ENCODE data around the gene BAZ2B. TPM values are rescaled to one million over a fixed set of nuclear protein-coding genes. Genes with fewer than 3 reads are reported as not detected.

Gene BAZ2B
- total RNA-seq, 4 donors from 2014 or later, result 94.5 to 237 (median 145) TPM

DNA sequence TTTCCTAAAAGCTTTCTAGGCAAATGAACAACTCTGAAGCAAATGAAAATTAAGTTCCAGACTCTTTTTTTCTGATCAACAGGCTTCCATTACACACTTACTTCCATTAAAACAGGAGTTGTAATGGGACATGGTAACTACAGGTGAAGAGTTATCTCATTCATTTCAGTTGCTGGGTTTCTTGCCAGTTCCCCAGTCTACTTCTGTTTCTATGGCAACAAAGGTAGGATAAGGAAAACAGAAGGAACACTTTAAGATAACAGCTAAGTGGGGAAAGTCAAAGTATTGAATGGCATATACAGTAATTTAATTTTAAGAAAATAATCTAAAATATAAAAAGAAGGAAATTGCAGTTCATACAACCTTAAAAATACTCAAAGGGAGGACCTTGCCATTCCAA is 25.1 kb downstream of the BAZ2B start:
- Histone ChIP-seq H3K27ac (no peak overlapping the region), H3K36me3 (no peaks in the 10 kb centered on the region), H3K9me3 (no peaks in the 10 kb centered on the region), H3K4me1 (peaks cover 0 to 2% of the 10 kb centered on the region in 2 donors), H3K27me3 (no peaks in the 10 kb centered on the region), H3K4me3 (no peak overlapping the region)
- DNase-seq, result no peak
- intact Hi-C loops (cut with DNase I; ENCODE audit: low total_unique reads), result no loop called here
- TF ChIP-seq, protein P1, sequence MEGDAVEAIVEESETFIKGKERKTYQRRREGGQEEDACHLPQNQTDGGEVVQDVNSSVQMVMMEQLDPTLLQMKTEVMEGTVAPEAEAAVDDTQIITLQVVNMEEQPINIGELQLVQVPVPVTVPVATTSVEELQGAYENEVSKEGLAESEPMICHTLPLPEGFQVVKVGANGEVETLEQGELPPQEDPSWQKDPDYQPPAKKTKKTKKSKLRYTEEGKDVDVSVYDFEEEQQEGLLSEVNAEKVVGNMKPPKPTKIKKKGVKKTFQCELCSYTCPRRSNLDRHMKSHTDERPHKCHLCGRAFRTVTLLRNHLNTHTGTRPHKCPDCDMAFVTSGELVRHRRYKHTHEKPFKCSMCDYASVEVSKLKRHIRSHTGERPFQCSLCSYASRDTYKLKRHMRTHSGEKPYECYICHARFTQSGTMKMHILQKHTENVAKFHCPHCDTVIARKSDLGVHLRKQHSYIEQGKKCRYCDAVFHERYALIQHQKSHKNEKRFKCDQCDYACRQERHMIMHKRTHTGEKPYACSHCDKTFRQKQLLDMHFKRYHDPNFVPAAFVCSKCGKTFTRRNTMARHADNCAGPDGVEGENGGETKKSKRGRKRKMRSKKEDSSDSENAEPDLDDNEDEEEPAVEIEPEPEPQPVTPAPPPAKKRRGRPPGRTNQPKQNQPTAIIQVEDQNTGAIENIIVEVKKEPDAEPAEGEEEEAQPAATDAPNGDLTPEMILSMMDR (IDR thresholded peaks at IDR 0.05), result no peak
- no peak for TF ChIP-seq POLR2A (IDR thresholded peaks at IDR 0.05)

DNA sequence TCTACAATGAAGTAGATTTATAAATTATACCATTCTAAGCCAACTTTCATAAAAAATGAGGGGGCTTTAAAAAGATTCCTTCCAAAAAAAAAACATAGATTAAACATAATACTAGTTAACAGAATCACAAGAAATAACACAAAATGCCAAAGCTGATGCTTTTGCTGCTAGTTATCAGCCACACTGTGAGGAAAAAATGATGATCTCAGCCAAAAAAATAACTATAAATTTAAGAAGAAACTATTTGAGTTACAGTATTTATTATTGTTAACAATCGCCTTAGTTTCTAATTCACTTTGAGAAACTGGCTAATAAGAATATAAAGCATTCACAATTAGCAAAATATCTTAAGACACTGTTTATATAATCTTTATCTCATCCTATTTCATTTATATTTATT is 27.1 kb downstream of the BAZ2B start:
- intact Hi-C loops (cut with DNase I; ENCODE audit: low total_unique reads), result no loop called here
- Histone ChIP-seq H3K4me1 (peaks cover 0 to 2% of the 10 kb centered on the region in 2 donors), H3K9me3 (no peaks in the 10 kb centered on the region), H3K4me3 (no peak overlapping the region), H3K36me3 (no peaks in the 10 kb centered on the region), H3K27me3 (no peaks in the 10 kb centered on the region), H3K27ac (no peak overlapping the region)
- no peak for DNase-seq
- no peak for TF ChIP-seq POLR2A (IDR thresholded peaks at IDR 0.05)
- TF ChIP-seq, protein P1 (IDR thresholded peaks at IDR 0.05), result no peak

DNA sequence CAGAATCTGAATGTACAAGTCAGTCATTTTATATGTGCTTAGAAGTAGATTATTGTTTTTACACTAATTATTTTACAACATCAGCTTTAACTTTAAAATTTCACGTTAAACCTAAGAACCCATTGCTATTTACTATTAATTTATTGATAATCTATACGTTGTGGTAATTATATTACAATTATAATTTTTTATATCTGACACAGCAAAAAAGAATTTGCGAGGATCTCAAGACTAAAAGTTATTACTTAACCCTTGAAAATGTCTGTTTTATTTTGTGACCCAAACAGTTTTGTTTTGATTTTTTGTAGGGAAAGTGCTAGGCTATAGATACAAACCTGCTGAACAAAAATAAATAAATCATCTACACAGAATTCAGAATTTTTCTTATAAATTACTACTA is 30.3 kb downstream of the BAZ2B start:
- Histone ChIP-seq H3K4me3 (no peak overlapping the region), H3K27ac (no peak overlapping the region), H3K36me3 (no peaks in the 10 kb centered on the region), H3K4me1 (peaks cover 0 to 2% of the 10 kb centered on the region in 2 donors), H3K9me3 (no peaks in the 10 kb centered on the region), H3K27me3 (no peaks in the 10 kb centered on the region)
- TF ChIP-seq POLR2A (IDR thresholded peaks at IDR 0.05), result no peak
- TF ChIP-seq, protein P1 (IDR thresholded peaks at IDR 0.05), result no peak
- no peak for DNase-seq
- intact Hi-C loops (cut with DNase I; ENCODE audit: low total_unique reads), result no loop called here

DNA sequence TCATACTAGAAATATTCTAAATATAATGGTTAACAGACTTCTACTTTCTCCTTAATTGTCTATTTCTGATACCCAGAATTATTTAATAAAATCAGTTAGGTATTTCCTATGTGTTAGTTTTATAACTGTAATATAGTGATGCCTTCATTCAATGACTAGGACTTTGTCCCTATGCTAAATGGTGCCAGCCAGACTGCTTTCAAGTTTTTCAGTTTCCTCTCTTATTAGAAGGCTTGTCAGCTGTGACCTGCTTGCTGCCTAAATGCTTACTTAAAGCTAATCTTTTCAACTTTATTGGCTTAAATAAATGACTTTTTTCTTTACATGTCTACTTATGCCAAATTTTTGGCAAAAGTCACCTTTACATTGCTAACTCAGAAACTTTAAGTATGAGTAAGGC is 30.7 kb downstream of the BAZ2B start:
- Histone ChIP-seq H3K4me1 (no peaks in the 10 kb centered on the region), H3K27ac (no peak overlapping the region), H3K36me3 (no peaks in the 10 kb centered on the region), H3K9me3 (no peaks in the 10 kb centered on the region), H3K27me3 (no peaks in the 10 kb centered on the region), H3K4me3 (no peak overlapping the region)
- DNase-seq, result no peak
- TF ChIP-seq POLR2A (IDR thresholded peaks at IDR 0.05), result no peak
- TF ChIP-seq, protein P1 (IDR thresholded peaks at IDR 0.05), result no peak
- intact Hi-C loops (cut with DNase I; ENCODE audit: low total_unique reads), result no loop called here

DNA sequence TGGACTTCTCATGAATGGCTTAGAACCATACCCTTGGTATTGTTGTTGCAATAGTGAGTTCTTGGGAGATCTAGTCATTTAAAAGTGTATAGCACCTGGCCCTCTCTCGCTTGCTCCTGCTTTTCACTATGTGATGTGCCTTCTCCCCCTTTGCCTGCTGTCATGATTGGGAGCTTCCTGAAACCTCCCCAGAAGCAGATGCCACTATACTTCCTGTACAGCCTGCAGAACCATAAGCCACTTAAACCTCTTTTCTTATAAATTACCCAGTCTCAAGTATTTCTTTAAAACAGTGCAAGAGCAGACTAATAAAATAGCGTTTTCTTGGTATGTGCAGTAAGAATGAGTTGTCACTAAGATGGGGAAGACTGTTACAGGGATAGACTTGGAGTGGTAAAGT is 31.6 kb downstream of the BAZ2B start:
- Histone ChIP-seq H3K4me3 (no peak overlapping the region), H3K27me3 (no peaks in the 10 kb centered on the region), H3K27ac (no peak overlapping the region), H3K4me1 (no peaks in the 10 kb centered on the region), H3K36me3 (no peaks in the 10 kb centered on the region), H3K9me3 (no peaks in the 10 kb centered on the region)
- intact Hi-C loops (cut with DNase I; ENCODE audit: low total_unique reads), result no loop called here
- TF ChIP-seq, protein P1 (IDR thresholded peaks at IDR 0.05), result no peak
- no peak for TF ChIP-seq POLR2A (IDR thresholded peaks at IDR 0.05)
- no peak for DNase-seq
